Fibroblast of mammary gland (primary cell): ENCODE results near the gene PFDN2.

Experiments
- DNase-seq: peaks from one replicate; pipeline ENCODE4 v3.0.0-alpha.2; 2010; ENCODE audit warnings: low read depth
- H3K4me3 ChIP-seq: 2 replicates; pipeline ENCODE4 v1.5.1; 2011; ENCODE audit warnings: low read depth, mild to moderate bottlenecking, low read length, moderate library complexity; ENCODE audit not compliant: control insufficient read depth
- CTCF ChIP-seq: conservative IDR thresholded peaks from 2 replicates; pipeline ENCODE4 v1.5.1; 2011; ENCODE audit warnings: low read depth, low read length, inconsistent platforms; ENCODE audit not compliant: control insufficient read depth, insufficient read depth

PFDN2 gene

DNA sequence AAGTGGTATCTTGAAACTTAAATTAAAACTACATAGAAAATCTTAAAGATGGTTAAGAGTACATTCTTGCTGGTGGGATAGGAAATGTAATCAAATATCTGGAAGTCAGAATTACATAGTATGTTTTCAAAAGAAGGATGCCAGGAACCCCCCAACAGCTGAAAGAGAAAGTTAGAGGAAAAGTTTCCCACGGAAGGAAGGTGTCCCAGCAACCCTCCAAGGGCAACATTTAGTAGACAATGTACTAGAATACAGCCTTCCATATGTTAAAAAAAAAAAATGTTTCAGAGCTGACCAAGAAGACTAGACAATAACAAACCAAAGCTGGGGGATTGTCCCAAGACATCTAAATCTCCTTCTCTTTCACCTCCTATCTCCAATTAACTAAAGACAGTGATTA, 12.4 kb upstream of the PFDN2 start:
- DNase-seq: no peak
- no peak overlapping the region for H3K4me3 ChIP-seq
- TF ChIP-seq CTCF: no peak

DNA sequence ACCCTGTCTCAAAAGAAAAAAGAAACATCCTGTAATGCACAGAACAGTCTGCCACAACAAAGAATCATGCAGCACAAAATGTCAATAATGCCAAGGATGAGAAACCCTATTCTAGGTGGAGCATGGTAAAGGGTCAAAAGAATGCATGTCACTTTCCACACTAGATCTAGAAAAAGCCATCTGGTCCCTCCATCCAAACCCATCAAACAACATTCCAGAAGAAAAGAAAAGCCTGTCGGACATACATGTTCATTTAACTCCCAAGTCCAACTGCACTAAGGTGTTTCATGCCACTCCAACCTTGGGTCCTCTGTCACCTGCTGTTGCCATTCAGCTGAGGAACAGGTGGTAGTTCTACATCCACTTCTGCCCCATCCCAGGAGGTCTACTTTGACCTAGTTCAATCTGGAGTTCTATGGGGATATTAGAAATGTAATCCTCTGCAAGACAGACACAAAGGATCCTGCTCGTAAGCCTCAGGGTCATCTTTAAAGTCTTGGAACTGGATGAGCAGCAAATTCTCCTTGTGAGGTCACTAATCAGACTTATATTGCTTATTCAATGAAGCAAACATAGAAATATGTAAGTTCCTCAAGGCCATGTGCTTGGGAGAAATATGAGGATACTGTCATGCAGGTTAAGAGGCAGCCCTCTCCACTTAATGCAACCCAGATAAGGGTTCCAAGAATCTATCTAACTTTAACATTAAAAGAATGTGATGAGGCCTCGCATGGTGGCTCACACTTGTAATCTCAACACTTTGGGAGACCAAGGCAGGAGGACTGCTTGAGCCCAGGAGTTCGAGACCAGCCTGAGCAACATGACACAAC, 11.0 kb upstream of the PFDN2 start:
- TF ChIP-seq CTCF: no peak
- no peak overlapping the region for H3K4me3 ChIP-seq
- no peak for DNase-seq

DNA sequence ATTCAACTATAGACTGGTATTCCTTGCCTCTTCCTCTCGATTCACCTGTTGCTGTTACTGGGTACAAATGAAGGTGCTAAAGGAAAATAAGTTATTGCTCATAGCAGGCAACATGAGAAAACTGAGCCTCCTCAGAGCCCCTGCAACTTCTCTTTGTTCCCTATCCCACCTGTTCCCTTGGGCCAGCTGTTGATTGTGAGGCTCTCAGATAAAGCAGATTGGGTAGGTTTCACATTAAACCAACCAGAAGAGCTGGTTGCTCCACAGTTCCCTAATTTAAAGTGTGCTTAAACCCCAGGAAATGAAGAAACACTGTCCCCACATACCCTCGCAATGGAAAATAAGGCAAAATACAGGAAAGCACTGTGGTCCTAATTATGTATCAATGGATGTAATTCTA, 9.8 kb upstream of the PFDN2 start:
- no peak overlapping the region for H3K4me3 ChIP-seq
- no peak for TF ChIP-seq CTCF
- DNase-seq: no peak

GRCh38 chr1:161122967-161123366, 5.1 kb upstream of the PFDN2 start:
- H3K4me3 ChIP-seq: no peak overlapping the region
- no peak for TF ChIP-seq CTCF
- DNase-seq: no peak

- H3K4me3 ChIP-seq: no peak overlapping the region
- DNase-seq: no peak
- TF ChIP-seq CTCF: no peak
Measured at GRCh38 chr1:161121834-161122233, 4.0 kb upstream of the PFDN2 start.

- no peak overlapping the region for H3K4me3 ChIP-seq
- TF ChIP-seq CTCF: no peak
- no peak for DNase-seq
Measured at GRCh38 chr1:161121042-161121650, 3.3 kb upstream of the PFDN2 start.
